ENCODE data around the gene GDPD3. TPM values are rescaled to one million over a fixed set of nuclear protein-coding genes. Genes with fewer than 3 reads are reported as not detected.

The GDPD3 gene
- total RNA-seq, 1 experiment from 2014 or later: 0.67 TPM

DNA sequence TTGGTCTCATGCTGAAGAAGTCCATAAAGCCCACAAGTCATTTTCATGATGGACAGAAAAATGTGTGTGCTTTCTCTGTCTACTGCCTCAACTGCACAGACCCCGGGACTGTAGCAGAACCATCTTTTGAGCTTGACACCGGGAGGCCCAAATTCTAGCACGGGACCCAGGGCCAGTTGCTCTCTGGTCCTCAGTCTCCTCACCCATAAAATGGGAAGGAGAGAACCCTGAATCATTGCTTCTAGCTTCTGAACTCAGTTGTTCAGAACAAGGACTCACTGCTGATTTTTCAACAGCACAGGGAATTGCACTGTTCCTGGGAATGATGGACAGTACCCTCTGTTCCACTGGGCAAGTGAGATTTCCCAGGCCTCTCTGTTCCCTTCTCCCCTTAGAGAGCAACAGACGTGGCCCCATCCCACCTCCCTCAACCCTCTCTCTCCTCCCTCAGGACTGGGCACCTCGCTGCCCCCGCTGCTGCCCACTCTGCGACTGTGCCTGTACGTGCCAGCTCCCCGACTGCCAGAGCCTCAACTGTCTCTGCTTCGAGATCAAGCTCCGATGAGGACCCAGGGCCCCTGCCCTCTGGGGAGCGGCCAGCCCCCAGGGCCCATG lies 50.0 kb downstream of the GDPD3 start:
- no peak for DNase-seq (ENCODE audit: extremely low read depth, low read depth)

GRCh38 chr16:30060836-30061554 lies 52.3 kb downstream of the GDPD3 start:
- DNase-seq (ENCODE audit: extremely low read depth, low read depth): no peak

DNA sequence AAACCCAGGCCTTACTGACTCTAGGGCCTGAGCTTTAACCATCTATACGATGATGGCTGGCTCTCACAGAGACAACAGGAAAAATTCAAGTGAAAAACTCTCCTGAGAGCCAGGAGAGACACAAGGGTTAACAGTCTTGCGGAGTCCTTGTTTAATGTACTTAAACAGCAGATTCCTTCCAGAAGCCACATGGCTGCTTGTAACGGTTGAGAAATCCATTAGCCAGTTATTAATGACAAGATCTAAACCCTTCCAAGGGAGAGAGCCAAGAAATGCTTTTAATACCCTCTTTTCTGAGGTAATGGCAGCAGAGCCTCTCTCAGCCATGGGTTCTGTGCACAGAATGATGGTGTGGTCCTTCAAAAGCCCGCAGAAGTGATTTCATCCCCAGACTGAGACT lies 53.0 kb downstream of the GDPD3 start:
- DNase-seq (ENCODE audit: extremely low read depth, low read depth): no peak

DNA sequence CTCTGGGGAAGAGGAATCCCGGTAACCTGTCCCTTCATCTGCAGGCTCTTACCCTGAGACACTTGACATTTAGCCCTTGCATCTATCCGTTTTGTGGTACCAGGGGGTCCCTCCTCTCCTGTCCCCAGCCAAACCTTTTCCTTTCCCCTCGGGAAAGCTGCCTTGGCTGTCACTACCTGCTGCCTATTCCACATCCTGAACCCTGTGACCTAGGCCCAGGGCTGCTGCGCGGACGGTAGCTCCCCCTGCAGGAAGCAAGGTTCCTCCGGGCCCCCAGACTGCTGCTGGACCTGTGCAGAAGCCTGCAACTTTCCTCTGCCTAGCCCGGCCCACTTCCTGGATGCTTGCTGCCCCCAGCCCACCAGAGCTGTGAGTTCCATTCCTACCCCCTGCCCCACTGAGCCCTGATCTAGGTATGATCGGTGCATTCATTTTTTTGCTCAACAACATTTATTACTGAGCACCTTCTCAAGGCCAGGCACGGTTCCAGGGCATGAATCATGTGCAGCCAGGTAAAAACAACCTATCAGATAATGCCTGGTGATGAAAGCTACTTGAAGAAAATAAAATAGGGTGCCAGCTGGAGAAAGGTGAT lies 58.3 kb downstream of the GDPD3 start:
- DNase-seq (ENCODE audit: extremely low read depth, low read depth): no peak

Other genes starting within 250 kb of the GDPD3 start
- 14.7 and 18.7 TPM in 2 replicates for gene SEZ6L2, start 214.0 kb downstream of the GDPD3 start, total RNA-seq (2014; rRNA removed; shearing (Covaris generic))
- gene ASPHD1, start 213.0 kb downstream of the GDPD3 start, total RNA-seq (2014; rRNA removed; shearing (Covaris generic)): 8.5 and 11.6 TPM in 2 replicates
- 20.1 and 24.0 TPM in 2 replicates for gene KCTD13, start 187.3 kb downstream of the GDPD3 start, total RNA-seq (2014; rRNA removed; shearing (Covaris generic))
- gene TMEM219, start 151.5 kb downstream of the GDPD3 start, total RNA-seq (2014; rRNA removed; shearing (Covaris generic)): 67.8 and 68.5 TPM in 2 replicates
- gene TAOK2, start 139.7 kb downstream of the GDPD3 start, total RNA-seq (2014; rRNA removed; shearing (Covaris generic)): 20.4 and 22.0 TPM in 2 replicates
- 12.2 and 15.0 TPM in 2 replicates for gene HIRIP3, start 117.9 kb downstream of the GDPD3 start, total RNA-seq (2014; rRNA removed; shearing (Covaris generic))
- gene INO80E, start 117.3 kb downstream of the GDPD3 start, total RNA-seq (2014; rRNA removed; shearing (Covaris generic)): 81.3 and 87.8 TPM in 2 replicates
- gene DOC2A, start 102.5 kb downstream of the GDPD3 start, total RNA-seq (2014; rRNA removed; shearing (Covaris generic)): 0.61 and 1.1 TPM in 2 replicates
- not detected in 2 replicates for gene C16orf92, start 90.3 kb downstream of the GDPD3 start, total RNA-seq (2014; rRNA removed; shearing (Covaris generic))
- gene TLCD3B, start 82.3 kb downstream of the GDPD3 start, total RNA-seq (2014; rRNA removed; shearing (Covaris generic)): 0.07 TPM in 1 of 2 replicates, not detected in the other
- gene ALDOA, start 47.8 kb downstream of the GDPD3 start, total RNA-seq (2014; rRNA removed; shearing (Covaris generic)): 1,739 and 2,065 TPM in 2 replicates
- gene PPP4C, start 37.5 kb downstream of the GDPD3 start, total RNA-seq (2014; rRNA removed; shearing (Covaris generic)): 72.1 and 81.6 TPM in 2 replicates
- gene TBX6, start 21.6 kb downstream of the GDPD3 start, total RNA-seq (2014; rRNA removed; shearing (Covaris generic)): 0.30 and 0.38 TPM in 2 replicates
- 4.9 and 8.0 TPM in 2 replicates for gene YPEL3, start 17.3 kb downstream of the GDPD3 start, total RNA-seq (2014; rRNA removed; shearing (Covaris generic))
- gene MAPK3, start 9.7 kb upstream of the GDPD3 start, total RNA-seq (2014; rRNA removed; shearing (Covaris generic)): 16.9 and 22.3 TPM in 2 replicates
- 0.64 TPM in 1 of 2 replicates, not detected in the other for gene CORO1A, start 70.1 kb upstream of the GDPD3 start, total RNA-seq (2014; rRNA removed; shearing (Covaris generic))
- 60.8 and 85.7 TPM in 2 replicates for gene BOLA2B, start 80.1 kb upstream of the GDPD3 start, total RNA-seq (2014; rRNA removed; shearing (Covaris generic))
- gene SLX1A, start 80.3 kb upstream of the GDPD3 start, total RNA-seq (2014; rRNA removed; shearing (Covaris generic)): 31.4 and 35.7 TPM in 2 replicates
- gene SULT1A3, start 85.7 kb upstream of the GDPD3 start, total RNA-seq (2014; rRNA removed; shearing (Covaris generic)): 2.8 and 4.4 TPM in 2 replicates
- 1.1 and 2.8 TPM in 2 replicates for gene NPIPB13, start 134.9 kb upstream of the GDPD3 start, total RNA-seq (2014; rRNA removed; shearing (Covaris generic))
- gene CD2BP2, start 241.8 kb upstream of the GDPD3 start, total RNA-seq (2014; rRNA removed; shearing (Covaris generic)): 36.5 and 39.0 TPM in 2 replicates

Measured in NCI-H460 (cell line).